Prostate gland (tissue), 2 donors: ENCODE results near the gene CHPF. TPM values are rescaled to one million over a fixed set of nuclear protein-coding genes. Genes with fewer than 3 reads are reported as not detected.

ENCODE experiments used
- DNase-seq: peaks from one replicate; pipeline ENCODE4 v3.0.0-alpha.2; 2019; ENCODE audit warnings: low spot score
- H3K27ac ChIP-seq, 2 donors: fragments of 200-600 bp; sonication (generic); 2 replicates each; pipeline ENCODE4 v1.5.1; 2017 to 2019
- H3K27me3 ChIP-seq: fragments of 200-600 bp; sonication (generic); replicated peaks from 2 replicates; pipeline ENCODE4 v1.5.1; 2019; ENCODE audit not compliant: insufficient read depth
- H3K36me3 ChIP-seq, 2 donors: fragments of 200-600 bp; sonication (generic); 1 replicate in 1 of 2; 2 replicates in 1 of 2; pipeline versions ENCODE4 v1.5.1 to v1.8.1; 2017 to 2019
- H3K4me1 ChIP-seq: fragments of 200-600 bp; sonication (generic); replicated peaks from 2 replicates; pipeline ENCODE4 v1.5.1; 2019
- H3K4me3 ChIP-seq, 2 donors: fragments of 200-600 bp; sonication (generic); 2 replicates each; pipeline ENCODE4 v1.5.1; 2017 to 2019
- H3K9me3 ChIP-seq: fragments of 200-600 bp; sonication (generic); 2 replicates; pipeline ENCODE4 v1.5.1; 2017
- CTCF ChIP-seq, 4 experiments: fragments of 200-600 bp in 2 of 4; fragments of 450-650 bp in 2 of 4; sonication (generic) in 2 of 4; IDR thresholded peaks; 1 replicate in 3 of 4; 2 replicates in 1 of 4; pipeline ENCODE4 v1.5.1; 2016 to 2019; ENCODE audit warnings: antibody characterized with exemption in 4 of 4, mild to moderate bottlenecking in 2 of 4, moderate library complexity in 2 of 4
- POLR2A ChIP-seq: fragments of 450-650 bp; IDR thresholded peaks from one replicate; pipeline ENCODE4 v1.6.1; 2016; ENCODE audit warnings: antibody characterized with exemption, mild to moderate bottlenecking
- POLR2AphosphoS5 ChIP-seq: sonication (generic); formaldehyde crosslinking; IDR thresholded peaks from one replicate; pipeline ENCODE4 v1.6.1; 2017; ENCODE audit warnings: antibody characterized with exemption
- WGBS: methylation state at CpG from one replicate; pipeline ENCODE4 v1.1.5; 2018; 5-methylcytosine and 5-hydroxymethylcytosine counted together
- intact Hi-C: fragments of 100-400 bp; cut with DNase I; formaldehyde crosslinking; loops from one replicate; pipeline ENCODE4 v1.14.2; 2022
- total RNA-seq, 2 donors: library from RNA; depleted of rRNA; stranded (reverse); fragments of >200 nt; gene quantifications; one replicate each; pipeline ENCODE4 v1.1.0, GENCODE V29; 2016

Gene CHPF
- total RNA-seq, 2 donors from 2014 or later: 150 to 819 TPM

DNA sequence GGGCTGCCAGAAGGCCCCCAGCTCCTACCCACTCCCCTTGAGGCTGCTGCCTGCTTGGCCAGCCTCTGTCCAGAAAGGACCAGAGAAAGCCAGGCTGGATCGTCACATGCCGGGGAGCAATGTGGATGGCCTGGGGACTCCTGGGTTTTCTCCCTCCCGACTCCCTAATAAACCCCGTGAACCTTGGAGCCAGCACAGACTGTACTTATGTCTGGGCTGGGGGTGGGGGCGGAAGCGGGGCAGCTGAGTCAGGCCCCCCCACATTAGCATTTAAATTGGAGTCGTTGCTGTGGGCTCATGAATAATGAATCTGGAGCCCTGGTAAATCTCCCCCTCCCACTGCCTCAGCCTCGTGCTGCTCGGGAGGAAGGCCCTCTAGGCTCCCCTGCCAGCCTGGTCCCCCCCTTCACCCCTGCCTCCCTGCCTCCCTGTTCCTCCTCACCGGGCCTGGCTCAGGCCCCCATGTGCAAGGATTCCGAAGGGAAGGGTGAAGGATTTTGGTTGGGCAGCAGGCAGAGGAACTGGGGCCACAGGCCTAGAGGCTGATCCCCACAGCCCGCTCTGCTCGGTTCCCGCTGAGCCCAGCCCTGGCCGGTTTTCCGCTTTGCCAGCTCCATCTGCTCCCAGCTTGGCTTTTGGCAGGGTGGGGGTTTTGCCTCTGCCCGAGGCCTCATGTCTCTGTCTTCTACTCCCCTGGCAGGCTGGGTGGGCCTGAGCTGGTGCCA lies 36.6 kb downstream of the CHPF start:
- H3K27me3 ChIP-seq: no peaks in the 10 kb centered on the region
- intact Hi-C loops: no loop called here
- DNase-seq: no peak
- WGBS: 66% methylated on average over 17 of the region's 17 CpGs
- peaks cover 2% of the 10 kb centered on the region for H3K4me1 ChIP-seq
- no peaks in the 10 kb centered on the region for H3K9me3 ChIP-seq
- no peak overlapping the region for H3K4me3 ChIP-seq
- no peak for TF ChIP-seq POLR2AphosphoS5
- no peak for TF ChIP-seq CTCF (IDR thresholded peaks at IDR 0.05)
- TF ChIP-seq POLR2A: no peak
- H3K27ac ChIP-seq: no peak overlapping the region
- H3K36me3 ChIP-seq: peaks cover 0 to 8% of the 10 kb centered on the region in 2 donors

DNA sequence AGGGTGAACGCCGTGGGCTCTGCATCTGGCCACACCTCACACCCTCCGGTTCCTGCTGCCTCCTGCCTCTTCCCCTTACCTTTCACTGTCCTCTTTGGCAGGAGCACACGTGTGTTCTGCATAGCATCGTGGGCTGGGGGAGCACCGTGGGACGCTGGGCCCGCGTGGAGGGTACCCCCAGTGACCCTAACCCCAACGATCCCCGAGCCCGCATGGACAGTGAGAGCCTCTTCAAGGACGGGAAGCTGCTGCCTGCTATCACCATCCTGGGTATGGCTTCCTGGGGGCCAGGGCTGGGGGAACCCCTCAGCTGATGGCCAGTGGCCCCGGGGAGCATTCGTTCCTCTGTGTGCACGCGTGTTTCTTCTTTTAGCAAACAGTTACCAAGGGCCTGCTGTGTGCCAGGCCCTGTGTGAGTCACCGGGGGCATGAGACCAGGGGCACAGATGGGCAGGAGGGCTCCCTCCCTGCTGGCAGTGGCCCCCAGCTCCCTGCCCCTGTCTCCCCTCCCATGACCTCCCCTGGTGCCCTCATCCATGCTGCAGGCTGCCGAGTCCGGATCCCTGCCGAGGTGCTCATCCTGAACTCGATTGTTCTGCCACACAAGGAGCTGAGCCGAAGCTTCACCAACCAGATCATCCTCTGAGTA lies 37.3 kb downstream of the CHPF start:
- H3K27me3 ChIP-seq: no peaks in the 10 kb centered on the region
- H3K27ac ChIP-seq: no peak overlapping the region
- no peak overlapping the region for H3K4me3 ChIP-seq
- no peaks in the 10 kb centered on the region for H3K9me3 ChIP-seq
- TF ChIP-seq POLR2A (no peak), POLR2AphosphoS5 (no peak), CTCF (IDR thresholded peaks at IDR 0.05) (no peak)
- H3K36me3 ChIP-seq: peaks cover 0 to 8% of the 10 kb centered on the region in 2 donors
- WGBS: 76% methylated on average over 23 of the region's 23 CpGs
- DNase-seq: no peak
- peaks cover 2% of the 10 kb centered on the region for H3K4me1 ChIP-seq
- intact Hi-C loops: no loop called here

DNA sequence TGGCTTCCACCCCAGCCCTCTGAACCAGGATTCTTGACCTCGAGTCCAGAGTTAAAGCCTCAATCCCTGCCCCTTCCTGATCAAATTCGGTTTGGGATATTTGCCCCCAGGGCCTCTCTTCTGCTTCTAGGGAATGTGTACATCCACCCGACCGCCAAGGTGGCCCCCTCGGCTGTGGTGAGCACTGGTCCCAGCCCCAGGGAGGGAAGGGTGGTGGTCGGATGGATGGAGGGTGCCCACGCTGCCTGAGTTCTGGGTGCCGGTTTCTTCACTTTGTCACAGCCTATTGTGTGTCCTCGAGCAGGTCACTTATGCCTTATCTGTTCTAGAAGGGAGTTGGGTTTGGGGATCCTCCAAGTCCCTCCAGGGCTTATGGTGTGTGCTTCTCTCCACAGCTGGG lies 38.0 kb downstream of the CHPF start:
- no peak overlapping the region for H3K27ac ChIP-seq
- no peak for TF ChIP-seq POLR2A
- no peak for TF ChIP-seq POLR2AphosphoS5
- TF ChIP-seq CTCF (IDR thresholded peaks at IDR 0.05): no peak
- peaks cover 0 to 8% of the 10 kb centered on the region in 2 donors for H3K36me3 ChIP-seq
- no peak for DNase-seq
- intact Hi-C loops: no loop called here
- no peaks in the 10 kb centered on the region for H3K9me3 ChIP-seq
- 83% methylated on average over 9 of the region's 9 CpGs for WGBS
- no peaks in the 10 kb centered on the region for H3K27me3 ChIP-seq
- H3K4me1 ChIP-seq: peaks cover 2% of the 10 kb centered on the region
- no peak overlapping the region for H3K4me3 ChIP-seq

DNA sequence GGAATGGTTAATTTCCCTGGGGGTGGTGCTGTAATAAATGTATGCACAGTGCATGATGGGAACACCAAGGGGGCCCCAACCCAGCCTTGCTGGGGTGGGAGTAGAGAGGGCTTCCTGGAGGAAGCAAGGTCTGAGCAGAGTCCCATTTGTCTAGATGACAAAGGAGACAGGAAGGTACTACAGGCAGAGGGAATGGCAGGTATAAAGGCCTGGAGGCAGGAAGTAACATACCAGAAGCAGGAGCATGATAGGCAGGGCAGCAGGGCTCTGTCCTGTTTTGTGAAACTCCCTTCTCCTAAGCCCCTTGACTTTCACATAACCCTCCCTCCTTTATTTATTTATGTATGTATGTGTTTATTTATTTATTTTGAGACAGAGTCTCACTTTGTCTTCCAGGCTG lies 41.0 kb downstream of the CHPF start:
- H3K27ac ChIP-seq: no peak overlapping the region
- H3K4me3 ChIP-seq: no peak overlapping the region
- H3K4me1 ChIP-seq: peaks cover 7% of the 10 kb centered on the region
- H3K9me3 ChIP-seq: no peaks in the 10 kb centered on the region
- no peak for DNase-seq
- no peak for TF ChIP-seq POLR2AphosphoS5
- no peak for TF ChIP-seq POLR2A
- TF ChIP-seq CTCF (IDR thresholded peaks at IDR 0.05): no peak
- intact Hi-C loops: no loop called here
- no peaks in the 10 kb centered on the region for H3K27me3 ChIP-seq
- H3K36me3 ChIP-seq: peaks cover 0 to 8% of the 10 kb centered on the region in 2 donors

DNA sequence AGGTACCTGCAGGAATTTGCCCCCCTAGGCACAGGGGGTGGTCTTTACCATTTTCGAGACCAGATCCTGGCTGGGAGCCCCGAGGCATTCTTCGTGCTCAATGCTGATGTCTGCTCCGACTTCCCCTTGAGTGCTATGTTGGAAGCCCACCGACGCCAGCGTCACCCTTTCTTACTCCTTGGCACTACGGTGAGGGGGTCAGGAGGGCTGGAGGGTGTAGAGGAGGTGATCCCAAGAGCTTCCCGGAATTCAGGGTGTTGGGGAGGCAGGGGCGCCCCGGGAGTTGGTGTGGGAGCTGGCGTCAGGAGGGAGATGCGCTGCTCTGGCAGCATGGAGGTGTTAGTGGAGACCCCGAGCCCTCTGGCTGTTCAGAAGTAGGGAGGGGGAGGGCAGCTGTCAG lies 41.8 kb downstream of the CHPF start:
- no peak for TF ChIP-seq POLR2A
- TF ChIP-seq CTCF (IDR thresholded peaks at IDR 0.05): no peak
- no peak for TF ChIP-seq POLR2AphosphoS5
- 94% methylated on average over 14 of the region's 14 CpGs for WGBS
- H3K9me3 ChIP-seq: no peaks in the 10 kb centered on the region
- DNase-seq: no peak
- H3K4me1 ChIP-seq: peaks cover 12% of the 10 kb centered on the region
- intact Hi-C loops: no loop called here
- H3K27ac ChIP-seq: no peak overlapping the region
- no peak overlapping the region for H3K4me3 ChIP-seq
- no peaks in the 10 kb centered on the region for H3K27me3 ChIP-seq
- H3K36me3 ChIP-seq: peaks cover 0 to 8% of the 10 kb centered on the region in 2 donors
